IMR-90 (cell line): ENCODE measurements around the gene ZNF318. TPM values are rescaled to one million over a fixed set of nuclear protein-coding genes. Genes with fewer than 3 reads are reported as not detected.

ENCODE experiments used
- ATAC-seq: fragments of 200-7000 bp; cut with Tn5 transposase; 2 replicates; pipeline ENCODE4 v1.9.1; 2020; ENCODE audit warnings: low read depth, mild to moderate bottlenecking, moderate library complexity
- BruUV-seq: library from RNA; stranded (reverse); fragments of 400-500 nt; replicated peaks from 2 replicates; lab custom pipeline; 2021; lab: Mats Ljungman, UMichigan
- CTCF ChIA-PET: fragments of 300-600 bp; formaldehyde crosslinking; extraction: SDS; loops from one replicate; lab custom pipeline; 2021; ENCODE audit warnings: antibody characterized with exemption; lab: Yijun Ruan, JAX
- POLR2A ChIA-PET: fragments of 300-600 bp; sonication (Branson Sonifier 250); formaldehyde crosslinking; loops from one replicate; lab custom pipeline; 2022; ENCODE audit warnings: antibody characterized with exemption; ENCODE audit not compliant: unreplicated experiment; lab: Charles Lee
- DNase-seq: peaks from one replicate; pipeline ENCODE4 v3.0.0; 2013
- H2AFZ ChIP-seq: replicated peaks from 2 replicates; pipeline ENCODE3; 2013; ENCODE audit warnings: low read length, mild to moderate bottlenecking; ENCODE audit not compliant: poor library complexity
- H2AK5ac ChIP-seq: 2 replicates; pipeline ENCODE4 v1.6.1; 2013; ENCODE audit warnings: low read depth, low read length, inconsistent platforms
- H2AK9ac ChIP-seq: replicated peaks from 2 replicates; pipeline ENCODE3; 2013; ENCODE audit warnings: mild to moderate bottlenecking, low read depth, low read length, moderate library complexity; ENCODE audit not compliant: poor library complexity
- H2BK120ac ChIP-seq: 2 replicates; pipeline ENCODE4 v1.6.1; 2013; ENCODE audit warnings: low read depth, low read length, inconsistent platforms
- H2BK15ac ChIP-seq: 3 replicates; pipeline ENCODE4 v1.6.1; 2013; ENCODE audit warnings: low read depth, low read length, inconsistent platforms
- H2BK20ac ChIP-seq: 2 replicates; pipeline ENCODE4 v1.6.1; 2013; ENCODE audit warnings: low read depth, mild to moderate bottlenecking, inconsistent platforms, low read length, moderate library complexity
- H2BK5ac ChIP-seq: 2 replicates; pipeline ENCODE4 v1.6.1; 2013; ENCODE audit warnings: mild to moderate bottlenecking, low read depth, low read length, inconsistent platforms; ENCODE audit not compliant: poor library complexity, severe bottlenecking
- H3K14ac ChIP-seq: replicated peaks from 2 replicates; pipeline ENCODE4 v1.6.1; 2013; ENCODE audit warnings: low read depth, low read length, inconsistent platforms
- H3K18ac ChIP-seq: 2 replicates; pipeline ENCODE4 v1.6.1; 2013; ENCODE audit warnings: low read depth, low read length, control low read depth
- H3K23ac ChIP-seq: 2 replicates; pipeline ENCODE4 v1.6.1; 2013; ENCODE audit warnings: low read depth, low read length, inconsistent platforms
- H3K27ac ChIP-seq: 2 replicates; pipeline ENCODE4 v1.5.1; 2013; ENCODE audit warnings: mild to moderate bottlenecking, control low read depth, low read length; ENCODE audit not compliant: insufficient read depth
- H3K27me3 ChIP-seq: 2 replicates; pipeline ENCODE4 v1.6.1; 2013; ENCODE audit warnings: low read length; ENCODE audit not compliant: control insufficient read depth, insufficient read depth
- H3K36me3 ChIP-seq: 2 replicates; pipeline ENCODE4 v1.6.1; 2013; ENCODE audit warnings: low read length, mixed read lengths; ENCODE audit not compliant: control insufficient read depth, insufficient read depth
- H3K4ac ChIP-seq: 2 replicates; pipeline ENCODE4 v1.6.1; 2013; ENCODE audit warnings: low read depth, low read length, inconsistent platforms
- H3K4me1 ChIP-seq: 2 replicates; pipeline ENCODE4 v1.6.1; 2013; ENCODE audit warnings: low read length, mixed read lengths; ENCODE audit not compliant: control insufficient read depth, insufficient read depth
- H3K4me2 ChIP-seq: 2 replicates; pipeline ENCODE4 v1.6.1; 2013; ENCODE audit warnings: low read depth, mild to moderate bottlenecking, control low read depth, low read length, moderate library complexity
- H3K4me3 ChIP-seq: 2 replicates; pipeline ENCODE4 v1.5.1; 2013; ENCODE audit warnings: low read depth, mild to moderate bottlenecking, control low read depth, low read length, moderate library complexity; ENCODE audit not compliant: insufficient read depth
- H3K56ac ChIP-seq: 2 replicates; pipeline ENCODE4 v1.6.1; 2013; ENCODE audit warnings: low read length, inconsistent platforms; ENCODE audit not compliant: insufficient read depth; ENCODE audit errors: extremely low read depth
- H3K79me1 ChIP-seq, 2 experiments: 2 replicates each; pipeline ENCODE4 v1.6.1; 2013; ENCODE audit warnings: low read length in 2 of 2, inconsistent platforms in 1 of 2, low read depth in 1 of 2
- H3K9ac ChIP-seq: 2 replicates; pipeline ENCODE4 v1.6.1; 2013; ENCODE audit warnings: low read depth, low read length, control low read depth
- H3K9me1 ChIP-seq: 2 replicates; pipeline ENCODE4 v1.6.1; 2013; ENCODE audit warnings: low read length, inconsistent platforms; ENCODE audit not compliant: insufficient read depth
- H3K9me3 ChIP-seq: 2 replicates; pipeline ENCODE4 v1.6.1; 2013; ENCODE audit warnings: low read length; ENCODE audit not compliant: control insufficient read depth, insufficient read depth
- H4K20me1 ChIP-seq: 2 replicates; pipeline ENCODE4 v1.6.1; 2013; ENCODE audit warnings: low read length, inconsistent platforms; ENCODE audit not compliant: insufficient read depth
- H4K5ac ChIP-seq: 2 replicates; pipeline ENCODE4 v1.6.1; 2013; ENCODE audit warnings: mild to moderate bottlenecking, low read depth, low read length, control low read depth
- H4K8ac ChIP-seq, 2 experiments: 2 replicates each; pipeline ENCODE4 v1.6.1; 2013; ENCODE audit warnings: low read depth in 2 of 2, low read length in 2 of 2, control low read depth in 1 of 2, inconsistent platforms in 1 of 2
- H4K91ac ChIP-seq: 2 replicates; pipeline ENCODE4 v1.6.1; 2013; ENCODE audit warnings: low read depth, low read length, inconsistent platforms; ENCODE audit not compliant: insufficient read depth
- BHLHE40 ChIP-seq: fragments of 150-350 bp; IDR thresholded peaks from 2 replicates; pipeline ENCODE4 v1.6.1; 2016; ENCODE audit warnings: mild to moderate bottlenecking, low read depth, low read length
- CEBPB ChIP-seq: IDR thresholded peaks from 2 replicates; pipeline ENCODE4 v1.6.1; 2012; ENCODE audit warnings: low read depth, low read length, improper control_type of control experiment
- CHD1 ChIP-seq: IDR thresholded peaks from 2 replicates; pipeline ENCODE4 v1.6.1; 2012; ENCODE audit warnings: low read depth, low read length, improper control_type of control experiment
- FOS ChIP-seq: fragments of 150-350 bp; IDR thresholded peaks from 2 replicates; pipeline ENCODE4 v1.6.1; 2016; ENCODE audit warnings: low read depth, low read length
- MAFK ChIP-seq: IDR thresholded peaks from 2 replicates; pipeline ENCODE4 v1.6.1; 2012; ENCODE audit warnings: low read depth, low read length, improper control_type of control experiment
- MAZ ChIP-seq: IDR thresholded peaks from 2 replicates; pipeline ENCODE4 v1.6.1; 2012; ENCODE audit warnings: low read depth, mild to moderate bottlenecking, low read length, improper control_type of control experiment, moderate library complexity, borderline replicate concordance
- MXI1 ChIP-seq: IDR thresholded peaks from 2 replicates; pipeline ENCODE4 v1.6.1; 2012; ENCODE audit warnings: low read depth, mild to moderate bottlenecking, low read length, moderate library complexity, borderline replicate concordance
- NFE2L2 ChIP-seq: fragments of 150-350 bp; IDR thresholded peaks from 2 replicates; pipeline ENCODE4 v1.6.1; 2016; ENCODE audit warnings: low read depth, mild to moderate bottlenecking, low read length
- POLR2A ChIP-seq: IDR thresholded peaks from 2 replicates; pipeline ENCODE4 v1.6.1; 2012; ENCODE audit warnings: mild to moderate bottlenecking, low read depth, low read length
- RCOR1 ChIP-seq: IDR thresholded peaks from 2 replicates; pipeline ENCODE4 v1.6.1; 2012; ENCODE audit warnings: mild to moderate bottlenecking, low read length, improper control_type of control experiment; ENCODE audit not compliant: insufficient replicate concordance
- RFX5 ChIP-seq: IDR thresholded peaks from 2 replicates; pipeline ENCODE4 v1.8.0; 2012; ENCODE audit warnings: low read depth, mild to moderate bottlenecking, low read length, moderate library complexity
- SMC3 ChIP-seq: fragments of 150-350 bp; IDR thresholded peaks from 2 replicates; pipeline ENCODE4 v1.6.1; 2016; ENCODE audit warnings: low read depth, mild to moderate bottlenecking, antibody characterized with exemption, low read length, moderate library complexity
- WGBS, 2 experiments: methylation state at CpG; one replicate each; pipeline versions ENCODE4 v1.1.5 to v1.1.7; 2013; ENCODE audit warnings: missing lambda C conversion rate in 2 of 2; ENCODE audit not compliant: insufficient read length in 1 of 2; ENCODE audit errors: extremely low coverage in 2 of 2; 5-methylcytosine and 5-hydroxymethylcytosine counted together
- dilution Hi-C: fragments of 300-500 bp; cut with HindIII; formaldehyde crosslinking; loops from one replicate; pipeline ENCODE4 v1.14.3; 2018; ENCODE audit warnings: low sequenced_read_pairs; ENCODE audit not compliant: unreplicated experiment
- in situ Hi-C: fragments of 300-500 bp; cut with MboI; formaldehyde crosslinking; loops from 3 replicates; pipeline ENCODE4 v1.14.3; 2019; ENCODE audit warnings: low sequenced_read_pairs, inconsistent platforms, mixed read lengths
- intact Hi-C: fragments of 100-400 bp; cut with micrococcal nuclease; formaldehyde crosslinking; loops from 2 replicates; pipeline ENCODE4 v1.10.0; 2022
- polyA plus RNA-seq, 3 experiments: library from polyadenylated mRNA; depleted of rRNA; stranded (reverse); fragments of >200 nt; gene quantifications; 2 replicates each; pipeline ENCODE4 v1.2.3, GENCODE V29; 2012; ENCODE audit warnings: low replicate concordance in 1 of 3
- total RNA-seq: library from RNA; depleted of rRNA; stranded (reverse); fragments of >200 nt; gene quantifications from 2 replicates; pipeline ENCODE4 v1.2.3, GENCODE V29; 2012
- TF ChIP-seq, protein P1 (sequence below): fragments of 150-350 bp; IDR thresholded peaks from 2 replicates; pipeline ENCODE4 v1.6.1; 2017; ENCODE audit warnings: mild to moderate bottlenecking, antibody characterized with exemption, low read length, low read depth
- TF ChIP-seq, protein P2 (sequence below): fragments of 150-350 bp; IDR thresholded peaks from 2 replicates; pipeline ENCODE4 v1.6.1; 2016; ENCODE audit warnings: low read depth, mild to moderate bottlenecking, low read length, moderate library complexity, borderline replicate concordance
- TF ChIP-seq, protein P3 (sequence below): conservative IDR thresholded peaks from 2 replicates; pipeline ENCODE4 v1.5.1; 2012; ENCODE audit warnings: mild to moderate bottlenecking, low read depth, low read length, improper control_type of control experiment

The ZNF318 gene
- total and polyA plus RNA-seq, 2 of the 4 experiments (the other 2 are of a cell fraction) = 5.7 to 6.6 TPM

DNA sequence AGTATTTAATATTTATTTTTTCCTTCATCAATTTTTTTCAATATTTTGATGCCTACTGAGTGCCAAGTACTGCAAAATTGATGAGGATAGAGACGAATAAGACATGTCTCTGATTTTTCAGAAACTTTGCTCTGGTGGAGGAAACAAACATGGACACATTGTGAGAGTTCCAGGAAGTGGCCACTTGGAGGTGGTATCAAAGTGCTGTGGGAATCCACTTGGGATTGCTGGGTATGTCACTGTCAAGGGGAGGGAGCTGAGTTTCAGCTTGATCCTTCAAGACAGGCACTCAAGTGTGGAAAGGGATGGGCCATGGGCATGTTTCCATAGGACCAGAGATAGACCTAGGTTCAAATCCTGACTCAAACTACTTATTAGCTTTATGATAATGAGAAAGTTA, 33.4 kb upstream of the ZNF318 start:
- Histone ChIP-seq H3K9me3 (no peaks in the 10 kb centered on the region), H4K91ac (no peak overlapping the region), H2AFZ (no peak overlapping the region), H2AK5ac (no peak overlapping the region), H3K4ac (no peak overlapping the region), H2BK20ac (no peak overlapping the region), H2AK9ac (no peak overlapping the region), H3K18ac (no peak overlapping the region), H4K8ac (no peak overlapping the region), H2BK15ac (no peak overlapping the region), H3K4me1 (no peaks in the 10 kb centered on the region), H3K79me1 (no peaks in the 10 kb centered on the region), H3K23ac (no peak overlapping the region), H3K27me3 (peaks cover 34% of the 10 kb centered on the region), H4K5ac (no peak overlapping the region), H3K56ac (no peak overlapping the region), H2BK5ac (no peak overlapping the region), H3K27ac (no peak overlapping the region), H2BK120ac (no peak overlapping the region), H4K20me1 (no peaks in the 10 kb centered on the region), H3K9ac (no peak overlapping the region), H3K36me3 (no peaks in the 10 kb centered on the region), H3K4me3 (no peak overlapping the region), H3K4me2 (no peak overlapping the region), H3K14ac (no peak overlapping the region), H3K9me1 (no peaks in the 10 kb centered on the region)
- ATAC-seq (no peak), DNase-seq (no peak)
- CTCF ChIA-PET = interaction anchor here (0.7 kb wide), 1 partner anchor 19 kb away, joined by 3 read pairs; no protein-coding TSS in a partner anchor
- intact Hi-C loops (no loop called here), in situ Hi-C loops (no loop called here), dilution Hi-C loops (no loop called here)
- WGBS, 2 experiments = no CpG with 5 or more reads among the region's 1 CpG
- POLR2A ChIA-PET = no interaction called here
- TF ChIP-seq RCOR1 (no peak), CHD1 (no peak), BHLHE40 (no peak), CEBPB (no peak), SMC3 (no peak), NFE2L2 (no peak), POLR2A (no peak), MXI1 (no peak), RFX5 (no peak), MAFK (no peak), MAZ (no peak), FOS (no peak)
- TF ChIP-seq, protein P1, sequence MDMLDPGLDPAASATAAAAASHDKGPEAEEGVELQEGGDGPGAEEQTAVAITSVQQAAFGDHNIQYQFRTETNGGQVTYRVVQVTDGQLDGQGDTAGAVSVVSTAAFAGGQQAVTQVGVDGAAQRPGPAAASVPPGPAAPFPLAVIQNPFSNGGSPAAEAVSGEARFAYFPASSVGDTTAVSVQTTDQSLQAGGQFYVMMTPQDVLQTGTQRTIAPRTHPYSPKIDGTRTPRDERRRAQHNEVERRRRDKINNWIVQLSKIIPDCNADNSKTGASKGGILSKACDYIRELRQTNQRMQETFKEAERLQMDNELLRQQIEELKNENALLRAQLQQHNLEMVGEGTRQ = no peak
- TF ChIP-seq, protein P2, sequence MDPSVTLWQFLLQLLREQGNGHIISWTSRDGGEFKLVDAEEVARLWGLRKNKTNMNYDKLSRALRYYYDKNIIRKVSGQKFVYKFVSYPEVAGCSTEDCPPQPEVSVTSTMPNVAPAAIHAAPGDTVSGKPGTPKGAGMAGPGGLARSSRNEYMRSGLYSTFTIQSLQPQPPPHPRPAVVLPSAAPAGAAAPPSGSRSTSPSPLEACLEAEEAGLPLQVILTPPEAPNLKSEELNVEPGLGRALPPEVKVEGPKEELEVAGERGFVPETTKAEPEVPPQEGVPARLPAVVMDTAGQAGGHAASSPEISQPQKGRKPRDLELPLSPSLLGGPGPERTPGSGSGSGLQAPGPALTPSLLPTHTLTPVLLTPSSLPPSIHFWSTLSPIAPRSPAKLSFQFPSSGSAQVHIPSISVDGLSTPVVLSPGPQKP = no peak
- TF ChIP-seq, protein P3, sequence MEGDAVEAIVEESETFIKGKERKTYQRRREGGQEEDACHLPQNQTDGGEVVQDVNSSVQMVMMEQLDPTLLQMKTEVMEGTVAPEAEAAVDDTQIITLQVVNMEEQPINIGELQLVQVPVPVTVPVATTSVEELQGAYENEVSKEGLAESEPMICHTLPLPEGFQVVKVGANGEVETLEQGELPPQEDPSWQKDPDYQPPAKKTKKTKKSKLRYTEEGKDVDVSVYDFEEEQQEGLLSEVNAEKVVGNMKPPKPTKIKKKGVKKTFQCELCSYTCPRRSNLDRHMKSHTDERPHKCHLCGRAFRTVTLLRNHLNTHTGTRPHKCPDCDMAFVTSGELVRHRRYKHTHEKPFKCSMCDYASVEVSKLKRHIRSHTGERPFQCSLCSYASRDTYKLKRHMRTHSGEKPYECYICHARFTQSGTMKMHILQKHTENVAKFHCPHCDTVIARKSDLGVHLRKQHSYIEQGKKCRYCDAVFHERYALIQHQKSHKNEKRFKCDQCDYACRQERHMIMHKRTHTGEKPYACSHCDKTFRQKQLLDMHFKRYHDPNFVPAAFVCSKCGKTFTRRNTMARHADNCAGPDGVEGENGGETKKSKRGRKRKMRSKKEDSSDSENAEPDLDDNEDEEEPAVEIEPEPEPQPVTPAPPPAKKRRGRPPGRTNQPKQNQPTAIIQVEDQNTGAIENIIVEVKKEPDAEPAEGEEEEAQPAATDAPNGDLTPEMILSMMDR = no peak
- BruUV-seq = no TSS peak
